Muscle layer of duodenum (tissue), 2 donors: ENCODE data around the gene PLD5.
"Not testable (repeated sequence)": the region's sequence is repeated elsewhere in the genome, so short reads cannot be mapped to it uniquely, and the experiment has no call there.

Experiments used
- H3K27ac ChIP-seq: one replicate; pipeline ENCODE4 v1.7.0; 2013; ENCODE audit warnings: mild to moderate bottlenecking, low read length
- H3K27me3 ChIP-seq: one replicate; pipeline ENCODE4 v1.7.0; 2013; ENCODE audit warnings: low read depth, mild to moderate bottlenecking, control low read depth, low read length
- H3K36me3 ChIP-seq, 2 donors: one replicate each; pipeline ENCODE4 v1.7.0; 2013; ENCODE audit warnings: low read length in 2 of 2, control low read depth in 1 of 2, mild to moderate bottlenecking in 1 of 2; ENCODE audit not compliant: insufficient read depth in 2 of 2, control insufficient read depth in 1 of 2
- H3K4me1 ChIP-seq, 2 donors: one replicate each; pipeline ENCODE4 v1.7.0; 2013; ENCODE audit warnings: low read length in 2 of 2, mild to moderate bottlenecking in 2 of 2, control low read depth in 1 of 2, moderate library complexity in 1 of 2; ENCODE audit not compliant: insufficient read depth in 2 of 2, control insufficient read depth in 1 of 2
- H3K4me3 ChIP-seq, 2 donors: one replicate each; pipeline ENCODE4 v1.7.0; 2013; ENCODE audit warnings: low read length in 2 of 2, low read depth in 1 of 2, mild to moderate bottlenecking in 1 of 2
- H3K9me3 ChIP-seq, 2 donors: one replicate each; pipeline ENCODE4 v1.7.0; 2013; ENCODE audit warnings: low read length in 2 of 2, control low read depth in 1 of 2, mild to moderate bottlenecking in 1 of 2; ENCODE audit not compliant: control insufficient read depth in 1 of 2
- donor health status: healthy.

PLD5 gene

GRCh38 chr1:242330865-242331264 lies 193.6 kb downstream of the PLD5 start:
- not testable (repeated sequence) for H3K36me3 ChIP-seq, H3K4me1 ChIP-seq, H3K27me3 ChIP-seq, H3K27ac ChIP-seq, H3K9me3 ChIP-seq, H3K4me3 ChIP-seq

GRCh38 chr1:242327381-242327780 lies 197.1 kb downstream of the PLD5 start:
- H3K9me3 ChIP-seq, H3K4me3 ChIP-seq, H3K36me3 ChIP-seq, H3K4me1 ChIP-seq, H3K27ac ChIP-seq, H3K27me3 ChIP-seq: not testable (repeated sequence)

GRCh38 chr1:242321981-242322380 lies 202.5 kb downstream of the PLD5 start:
- H3K9me3 ChIP-seq, H3K4me3 ChIP-seq, H3K4me1 ChIP-seq: not testable (repeated sequence)

GRCh38 chr1:242318140-242318539 lies 206.4 kb downstream of the PLD5 start:
- H3K4me3 ChIP-seq: no peak overlapping the region
- no peaks in the 10 kb centered on the region for H3K9me3 ChIP-seq
- no peaks in the 10 kb centered on the region for H3K27me3 ChIP-seq
- no peaks in the 10 kb centered on the region for H3K4me1 ChIP-seq
- no peaks in the 10 kb centered on the region for H3K36me3 ChIP-seq
- H3K27ac ChIP-seq: no peak overlapping the region

More at GRCh38 chr1:242321981-242322380, 202.5 kb downstream of the PLD5 start:
- H3K27ac ChIP-seq, H3K27me3 ChIP-seq, H3K36me3 ChIP-seq: not testable (repeated sequence)

GRCh38 chr1:242314865-242315264 lies 209.6 kb downstream of the PLD5 start:
- H3K27me3 ChIP-seq, H3K27ac ChIP-seq, H3K4me1 ChIP-seq, H3K36me3 ChIP-seq, H3K4me3 ChIP-seq, H3K9me3 ChIP-seq: not testable (repeated sequence)

GRCh38 chr1:242314085-242314649 lies 210.3 kb downstream of the PLD5 start:
- H3K36me3 ChIP-seq, H3K27me3 ChIP-seq, H3K27ac ChIP-seq, H3K4me3 ChIP-seq, H3K4me1 ChIP-seq, H3K9me3 ChIP-seq: not testable (repeated sequence)

- not testable (repeated sequence) for H3K27me3 ChIP-seq, H3K4me1 ChIP-seq, H3K4me3 ChIP-seq, H3K36me3 ChIP-seq, H3K9me3 ChIP-seq, H3K27ac ChIP-seq
These were observed 215.8 kb downstream of the PLD5 start for GRCh38 chr1:242308681-242309080.

GRCh38 chr1:242293781-242294180 lies 230.7 kb downstream of the PLD5 start:
- H3K36me3 ChIP-seq, H3K4me1 ChIP-seq, H3K4me3 ChIP-seq, H3K9me3 ChIP-seq, H3K27me3 ChIP-seq, H3K27ac ChIP-seq: not testable (repeated sequence)

- H3K27me3 ChIP-seq, H3K9me3 ChIP-seq, H3K27ac ChIP-seq, H3K4me1 ChIP-seq, H3K36me3 ChIP-seq, H3K4me3 ChIP-seq: not testable (repeated sequence)
These were observed 236.4 kb downstream of the PLD5 start for GRCh38 chr1:242288067-242288466.

GRCh38 chr1:242282758-242283485 lies 241.6 kb downstream of the PLD5 start:
- H3K27ac ChIP-seq: not testable (repeated sequence)

GRCh38 chr1:242278406-242278805 lies 246.1 kb downstream of the PLD5 start:
- not testable (repeated sequence) for H3K4me3 ChIP-seq, H3K9me3 ChIP-seq, H3K27me3 ChIP-seq, H3K4me1 ChIP-seq, H3K27ac ChIP-seq, H3K36me3 ChIP-seq

More at GRCh38 chr1:242282758-242283485, 241.6 kb downstream of the PLD5 start:
- H3K4me1 ChIP-seq, H3K27me3 ChIP-seq, H3K36me3 ChIP-seq, H3K4me3 ChIP-seq, H3K9me3 ChIP-seq: not testable (repeated sequence)

- H3K4me1 ChIP-seq, H3K9me3 ChIP-seq, H3K36me3 ChIP-seq, H3K27ac ChIP-seq, H3K27me3 ChIP-seq, H3K4me3 ChIP-seq: not testable (repeated sequence)
These were observed 247.7 kb downstream of the PLD5 start for GRCh38 chr1:242276769-242277168.
